ENCODE results near the gene HOXA10.

DNA sequence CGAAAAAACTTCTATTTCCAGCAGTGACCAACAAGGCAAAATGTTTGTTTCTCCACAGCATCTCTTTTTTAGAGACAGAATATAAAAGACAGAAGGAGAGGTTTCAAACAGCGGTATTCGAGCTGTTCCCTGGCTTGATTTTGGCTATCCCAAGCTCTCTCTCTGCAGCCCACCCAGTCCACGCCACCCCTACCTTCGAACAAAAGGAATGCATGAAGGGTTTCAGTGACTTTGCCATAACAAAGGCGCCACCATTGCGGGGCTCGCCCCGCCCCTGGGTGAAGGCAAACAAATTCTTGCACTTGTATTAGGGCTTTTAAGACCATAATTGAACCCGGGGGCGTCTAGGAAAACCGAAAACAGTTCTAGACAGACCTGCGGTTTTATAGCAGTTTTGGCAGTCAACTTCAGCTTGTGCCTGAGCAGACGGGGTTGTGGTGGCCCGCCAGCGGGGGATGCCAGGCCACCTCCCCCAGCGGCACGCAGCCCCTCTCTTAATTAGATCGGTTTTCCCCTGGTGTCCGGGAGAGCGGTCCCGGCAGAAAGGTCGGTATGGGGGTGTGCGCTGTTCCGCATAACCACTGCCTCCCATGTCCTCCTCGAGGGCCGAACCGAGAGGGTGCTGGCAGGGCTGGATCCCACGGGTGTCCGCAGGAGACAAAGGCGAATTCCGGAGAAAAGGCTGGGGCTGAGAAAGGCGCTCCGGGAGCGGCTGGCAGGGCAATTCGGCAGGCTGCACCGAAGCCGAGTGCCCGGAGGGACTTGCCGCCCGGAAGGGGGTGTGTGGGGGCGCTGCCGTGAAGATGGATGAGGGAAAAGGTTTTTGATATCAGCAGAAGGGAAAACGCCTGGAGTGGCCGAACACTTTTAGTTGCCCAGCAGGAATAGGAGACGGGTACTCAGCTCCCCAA, 13.6 kb upstream of the HOXA10 start:
- TF ChIP-seq POLR2AphosphoS5 (IDR thresholded peaks at IDR 0.05; ENCODE audit: low read depth, low read length) (no peak), FOXP2 (optimal IDR thresholded peaks at IDR 0.05; ENCODE audit: borderline replicate concordance, extremely low read depth, extremely low read length, insufficient read depth) (no peak)
